GM19467 (cell line): Measurements from ENCODE around the gene SOX11.

Experiments
- ATAC-seq: cut with Tn5 transposase; IDR thresholded peaks from one replicate; pipeline ENCODE4 v1.9.1; 2021; ENCODE audit warnings: mild to moderate bottlenecking, moderate library complexity; ENCODE audit not compliant: unreplicated experiment

Gene SOX11

DNA sequence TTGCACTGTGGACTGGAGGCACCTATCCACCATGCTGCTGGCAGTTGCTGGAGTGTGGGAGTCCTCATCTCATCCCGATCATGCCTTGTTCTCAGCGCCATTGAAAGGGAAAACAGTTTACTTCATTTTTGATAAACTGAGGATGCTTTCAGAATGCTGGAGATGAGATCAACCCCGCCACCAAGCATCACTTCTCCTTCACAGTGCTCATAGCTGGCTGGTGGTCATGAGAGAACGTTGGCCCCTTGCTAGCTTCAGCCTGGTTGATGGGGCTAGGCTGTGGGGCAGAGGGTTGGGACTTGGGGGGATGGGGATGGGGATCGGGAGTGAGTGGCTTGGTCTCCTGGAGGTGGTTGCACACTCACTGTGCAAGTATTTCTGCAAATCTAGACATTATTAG is 30.1 kb downstream of the SOX11 start:
- no peak for ATAC-seq

DNA sequence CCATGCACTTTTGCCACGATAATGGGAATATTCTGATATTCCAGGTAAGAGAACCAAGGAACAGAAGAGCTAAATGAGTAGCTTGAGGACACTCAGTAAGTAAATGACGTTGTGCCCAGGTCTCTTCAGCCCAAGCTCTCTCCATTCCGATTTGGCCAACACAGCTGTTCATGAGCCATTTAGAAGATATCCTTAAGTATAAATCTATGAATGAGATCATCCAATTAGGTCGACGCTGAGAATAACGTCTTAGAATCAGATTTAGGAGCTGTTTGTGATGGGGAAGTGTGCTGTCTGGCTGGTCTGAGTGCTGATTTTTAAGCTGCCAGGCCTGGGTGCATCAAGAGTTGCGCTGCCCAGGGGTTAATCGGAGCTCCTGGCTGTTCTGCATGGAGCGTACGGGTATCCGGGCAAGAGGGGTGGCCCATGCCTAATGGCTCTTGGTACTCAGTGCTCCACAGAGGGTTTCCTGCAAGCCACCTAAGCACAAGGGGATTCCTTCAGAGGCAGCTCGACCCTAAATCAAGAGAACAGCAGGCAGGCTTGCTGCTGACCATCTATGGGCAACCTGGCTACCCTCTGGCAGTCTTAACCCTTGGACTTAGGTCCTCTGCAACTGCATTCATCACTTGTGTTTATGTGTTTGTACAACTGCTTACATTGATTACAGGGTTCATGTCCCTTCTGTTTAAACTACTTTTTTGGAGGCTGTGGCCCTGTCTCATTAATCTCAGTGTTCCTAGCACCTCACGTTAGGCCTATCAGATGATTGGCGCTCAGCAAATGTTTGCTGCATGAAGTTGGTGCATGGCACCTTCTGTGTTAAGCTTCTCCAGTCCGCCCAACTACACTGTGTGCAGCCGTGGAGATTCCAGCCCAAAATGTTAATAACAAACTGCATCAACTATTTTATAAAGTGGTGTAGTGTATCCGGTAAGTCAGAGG is 31.9 kb downstream of the SOX11 start:
- no peak for ATAC-seq

DNA sequence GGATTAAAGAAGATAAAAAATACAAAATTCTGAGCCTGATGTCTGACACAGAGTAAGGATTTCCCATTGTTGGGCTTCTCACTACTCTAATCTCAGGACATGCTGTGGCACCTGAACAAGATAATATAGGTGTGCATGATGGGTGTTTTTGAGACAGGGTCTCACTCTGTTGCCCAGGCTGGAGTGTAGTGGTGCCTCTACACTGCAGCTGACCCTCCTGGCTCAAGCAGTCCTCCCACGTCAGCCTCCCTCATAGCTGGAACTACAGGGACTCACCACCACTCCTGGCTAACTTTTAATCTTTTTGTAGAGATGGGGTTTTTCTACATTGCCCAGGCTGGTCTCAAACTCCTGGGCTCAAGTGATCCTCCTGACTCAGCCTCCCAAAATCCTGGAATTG is 32.9 kb downstream of the SOX11 start:
- no peak for ATAC-seq

DNA sequence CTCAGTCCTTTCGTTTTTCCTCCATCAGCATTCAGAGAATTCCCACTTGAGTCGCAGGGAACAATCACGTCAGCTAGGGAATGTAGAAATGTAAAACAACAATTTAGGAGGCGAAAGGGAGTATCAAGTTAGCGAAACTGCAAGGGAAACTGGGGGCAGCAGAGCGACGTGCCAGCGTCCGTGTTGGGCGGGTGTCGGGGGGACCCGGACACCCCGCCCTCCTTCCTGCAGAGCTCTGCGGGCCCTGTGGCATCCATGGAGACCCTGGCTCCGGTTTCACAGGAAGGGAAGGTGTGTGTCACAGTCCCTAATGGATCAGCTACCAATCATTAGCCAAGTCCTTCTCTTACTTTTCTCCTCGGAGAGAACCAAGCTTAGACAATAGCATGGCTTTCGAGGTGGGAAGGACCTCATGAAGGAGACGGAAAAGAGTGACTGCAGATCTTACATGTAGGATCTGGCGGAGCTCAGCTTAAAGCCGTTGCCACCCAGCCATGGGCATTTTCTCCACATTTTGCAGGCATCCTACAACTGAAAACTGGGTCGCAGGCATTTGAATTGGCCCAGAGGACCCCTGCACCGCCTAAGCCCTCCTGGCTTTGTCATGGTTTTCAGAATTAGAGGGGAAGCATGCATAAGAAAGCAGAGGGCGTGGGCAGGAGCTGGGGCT is 33.7 kb downstream of the SOX11 start:
- no peak for ATAC-seq

DNA sequence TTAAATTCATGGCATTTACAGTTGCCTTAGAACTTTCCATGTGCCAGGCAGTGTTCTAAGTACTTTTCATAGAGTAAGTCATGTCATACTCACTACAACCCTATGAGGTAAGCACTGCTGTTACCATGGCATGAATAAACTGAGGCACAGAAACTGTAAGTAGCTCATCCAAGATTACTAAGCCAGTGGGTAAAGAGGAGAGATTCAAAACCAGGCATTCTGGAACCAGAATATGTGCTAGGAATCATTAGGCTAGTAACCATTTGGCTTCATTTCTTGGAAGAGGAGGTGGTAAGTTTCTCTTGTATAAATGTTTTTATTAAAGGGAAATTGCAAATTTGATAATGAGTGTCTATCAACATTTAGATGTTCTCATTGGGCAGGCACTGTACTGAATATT is 35.1 kb downstream of the SOX11 start:
- no peak for ATAC-seq

DNA sequence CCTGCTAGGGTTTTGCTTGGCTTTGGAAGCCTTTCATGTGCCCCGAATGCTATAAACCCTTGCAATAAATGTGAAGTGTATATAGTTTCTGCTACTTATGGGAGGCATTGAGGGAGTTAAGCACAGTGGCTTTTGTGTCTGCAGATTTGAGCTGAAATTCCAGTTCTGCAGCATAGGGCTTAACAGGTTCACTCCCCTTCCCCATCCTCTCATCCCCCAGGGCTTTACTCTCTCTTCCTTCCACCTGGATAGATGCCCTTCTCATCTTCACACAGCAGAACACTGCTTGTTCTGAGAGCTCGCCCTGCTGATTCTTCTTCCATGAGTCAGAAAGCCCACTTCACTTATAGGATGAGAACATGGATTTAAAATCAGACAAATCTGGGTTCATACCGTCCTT is 37.2 kb downstream of the SOX11 start:
- ATAC-seq = no peak

DNA sequence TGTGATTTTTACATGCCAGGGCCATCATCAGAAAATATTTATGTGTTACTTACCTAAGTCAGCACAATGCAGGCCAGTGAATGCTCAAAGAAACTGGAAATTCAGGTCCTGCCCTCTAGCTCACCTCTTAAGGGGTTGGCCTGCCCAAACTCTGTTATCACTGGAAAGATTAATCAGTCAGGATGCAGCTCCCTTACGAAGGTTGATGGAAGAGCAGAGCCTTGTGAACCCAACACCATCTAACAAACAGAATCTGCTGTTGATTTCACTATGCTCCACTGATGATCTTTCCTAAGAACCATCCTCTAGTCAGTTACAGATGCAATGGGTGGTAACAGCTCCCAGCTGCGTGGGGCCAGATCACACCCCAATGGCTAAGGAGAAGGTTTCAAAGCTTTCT is 38.2 kb downstream of the SOX11 start:
- ATAC-seq = no peak

DNA sequence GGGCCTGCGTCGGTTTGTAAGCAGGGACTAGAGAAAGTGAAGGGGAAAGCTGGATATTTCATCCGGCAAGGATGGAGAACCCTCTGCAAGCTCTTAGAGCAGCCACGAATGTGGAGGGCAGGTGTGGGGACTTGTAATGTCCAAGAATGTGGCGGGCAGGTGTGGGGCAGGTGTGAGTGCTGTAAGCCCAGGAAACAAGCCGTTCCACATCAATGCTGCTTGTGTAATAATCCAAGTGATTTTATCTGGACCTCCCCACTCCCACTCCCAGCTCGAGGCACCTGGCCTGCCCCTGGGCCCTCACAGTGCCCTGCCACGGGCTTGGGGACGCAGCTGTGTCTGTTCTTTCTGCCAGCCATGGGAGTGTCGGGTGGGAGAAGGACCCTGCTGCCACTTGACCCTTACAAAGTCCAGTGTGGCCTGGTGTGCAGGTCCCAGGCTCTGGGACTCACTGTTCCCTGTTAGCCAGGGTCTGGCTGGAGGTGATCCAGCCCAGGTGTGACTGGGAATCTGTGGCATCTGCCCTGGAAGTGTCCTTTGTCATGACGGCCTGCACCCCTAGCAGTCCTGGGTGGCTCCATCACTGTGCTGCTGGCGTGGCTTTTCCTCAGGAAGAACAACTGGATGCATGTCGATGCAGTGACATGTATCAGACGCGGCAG is 42.8 kb downstream of the SOX11 start:
- no peak for ATAC-seq

DNA sequence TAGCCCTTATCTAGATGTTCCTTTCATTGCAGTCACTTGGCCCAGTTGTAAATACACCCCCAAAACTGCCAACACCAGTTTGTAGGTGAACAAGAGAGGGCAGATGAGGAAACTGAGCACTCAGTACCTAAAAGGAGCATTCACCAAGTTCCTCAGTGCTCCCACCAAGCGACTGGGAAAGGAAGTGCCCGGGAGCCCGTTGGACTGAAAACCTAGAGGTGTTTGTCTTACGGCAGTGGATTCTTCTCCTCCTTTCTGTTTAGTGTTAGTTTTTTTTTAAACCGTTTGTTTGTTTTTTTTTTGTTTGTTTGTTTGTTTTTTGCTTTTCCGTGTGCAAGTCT is 43.3 kb downstream of the SOX11 start:
- no peak for ATAC-seq

DNA sequence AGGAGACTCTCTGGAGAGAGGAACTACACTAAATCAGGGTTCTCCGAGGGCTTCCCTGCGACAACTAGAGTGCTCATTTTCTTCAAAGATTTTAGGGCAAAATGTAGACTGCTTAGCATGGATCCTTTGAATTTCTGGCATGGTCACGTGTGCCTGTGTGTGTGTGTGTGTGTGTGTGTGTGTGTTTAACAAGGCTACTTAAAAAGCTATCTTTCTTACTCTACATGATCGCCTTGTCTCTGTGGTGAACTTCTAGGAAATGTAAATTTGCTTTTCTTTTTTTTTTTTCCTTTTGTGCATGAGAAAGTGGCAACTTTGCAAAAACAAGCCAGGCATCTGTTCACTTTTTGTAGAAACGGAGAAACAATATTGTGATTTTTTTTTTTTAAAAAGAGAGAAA is 43.9 kb downstream of the SOX11 start:
- ATAC-seq = no peak

DNA sequence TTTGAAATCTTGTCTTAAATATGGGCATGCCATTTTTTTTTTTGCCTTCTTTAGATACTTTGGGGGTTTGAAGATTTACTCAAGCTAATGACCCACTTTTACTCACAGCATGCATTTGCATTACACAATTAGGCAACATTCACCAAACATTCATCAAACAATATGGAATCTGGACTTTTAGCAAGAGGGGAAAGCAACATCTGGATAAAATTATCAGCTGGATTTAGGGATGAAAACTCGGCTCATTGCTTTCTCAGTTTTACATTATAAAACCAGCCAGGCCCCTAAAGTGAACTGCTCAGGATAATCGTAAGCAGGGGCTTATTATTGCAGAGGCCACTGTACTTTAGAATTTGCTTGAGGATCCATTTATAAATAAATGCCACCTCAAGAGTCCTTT is 44.7 kb downstream of the SOX11 start:
- ATAC-seq = no peak

DNA sequence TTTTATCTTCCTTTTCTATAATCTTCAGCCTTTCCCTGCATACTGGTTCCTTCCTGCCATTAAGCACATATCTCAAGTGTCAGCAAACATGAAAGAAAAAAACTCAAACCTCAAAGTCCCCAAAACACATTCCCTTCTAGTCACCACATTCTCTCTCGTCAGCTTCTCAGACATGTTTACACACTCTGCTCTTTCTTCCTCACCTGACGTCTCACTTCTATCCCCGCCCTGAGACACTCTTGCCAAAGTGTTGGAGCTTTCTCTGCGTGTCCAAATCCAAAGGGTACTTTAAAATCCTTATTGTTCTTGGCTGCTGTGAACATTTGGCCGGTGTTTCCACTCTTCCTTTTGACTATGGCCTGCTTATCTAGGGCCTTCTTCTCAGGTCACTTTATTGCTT is 47.9 kb downstream of the SOX11 start:
- no peak for ATAC-seq

DNA sequence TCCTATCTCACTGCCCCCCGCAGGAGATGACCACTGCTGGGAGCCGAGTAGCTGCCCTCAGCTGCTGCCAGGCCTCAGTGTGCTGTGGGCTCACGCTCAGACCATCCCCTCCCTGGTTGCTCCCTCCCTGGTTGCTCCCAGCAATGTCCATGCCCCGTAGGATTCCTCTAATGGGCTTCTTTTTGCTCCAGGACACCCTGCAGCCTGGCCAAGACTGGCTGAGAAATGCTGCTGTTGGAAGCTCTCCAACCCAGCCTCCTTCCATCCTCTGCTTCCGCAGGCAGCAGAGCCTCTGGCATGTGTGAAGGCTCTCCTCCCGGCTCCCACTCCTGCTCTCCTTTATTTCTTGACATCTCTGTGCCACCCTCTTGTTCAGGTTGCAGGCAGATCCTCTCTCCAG is 48.6 kb downstream of the SOX11 start:
- ATAC-seq = no peak

DNA sequence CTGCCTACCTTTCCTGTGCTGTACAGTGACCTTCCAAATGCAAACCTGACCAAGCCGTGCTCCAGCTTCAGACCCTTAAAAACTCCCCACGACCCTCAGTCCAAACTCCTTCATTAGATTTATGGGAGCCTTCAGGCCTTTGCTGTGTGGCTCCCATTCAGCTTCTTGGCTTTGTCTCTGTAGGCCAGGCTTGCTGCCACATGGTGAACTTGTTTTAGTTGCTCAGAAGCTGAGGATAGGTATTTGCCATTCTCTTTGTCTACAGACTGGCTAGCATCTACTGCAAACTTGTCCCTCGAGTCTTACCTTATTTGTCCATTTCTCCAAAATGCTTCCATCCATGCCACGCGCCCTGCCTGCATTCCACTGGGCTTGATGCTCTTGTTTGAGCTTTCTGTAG is 49.1 kb downstream of the SOX11 start:
- ATAC-seq = no peak

DNA sequence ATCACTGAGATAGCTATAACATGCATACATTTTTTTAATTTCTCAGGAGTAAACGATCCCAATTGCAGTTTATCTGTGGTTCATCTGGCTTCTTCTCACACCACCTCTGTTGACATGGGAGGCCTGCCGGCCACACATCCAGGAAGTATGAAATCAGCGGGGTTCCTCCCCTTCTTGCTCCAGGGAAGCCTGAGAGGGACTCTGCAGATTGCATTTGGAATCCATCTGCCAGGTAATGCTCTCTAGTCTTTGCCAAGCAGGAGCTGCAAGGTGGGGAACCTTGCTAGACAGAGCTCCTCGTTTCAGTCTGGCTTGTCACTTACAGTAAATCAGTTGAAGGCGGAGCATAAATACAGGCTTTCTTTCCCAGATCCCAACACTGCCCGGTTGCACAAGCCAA is 49.9 kb downstream of the SOX11 start:
- ATAC-seq = no peak

DNA sequence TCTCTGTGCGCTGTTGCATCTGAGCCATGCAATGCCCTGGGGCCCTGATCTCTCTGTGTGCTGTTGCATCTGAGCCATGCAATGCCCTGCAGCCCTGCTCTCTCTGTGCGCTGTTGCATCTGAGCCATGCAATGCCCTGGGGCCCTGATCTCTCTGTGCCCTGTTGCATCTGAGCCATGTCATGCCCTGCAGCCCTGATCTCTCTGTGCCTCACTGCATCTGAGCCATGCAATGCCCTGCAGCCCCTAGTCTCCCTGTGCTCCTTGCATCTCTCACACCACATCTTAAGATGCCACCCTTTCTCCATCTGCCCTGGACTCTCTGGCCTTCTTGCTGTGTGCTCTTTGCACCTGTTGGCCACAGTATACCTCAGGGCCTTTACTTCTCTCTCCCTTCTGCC is 56.2 kb downstream of the SOX11 start:
- no peak for ATAC-seq

DNA sequence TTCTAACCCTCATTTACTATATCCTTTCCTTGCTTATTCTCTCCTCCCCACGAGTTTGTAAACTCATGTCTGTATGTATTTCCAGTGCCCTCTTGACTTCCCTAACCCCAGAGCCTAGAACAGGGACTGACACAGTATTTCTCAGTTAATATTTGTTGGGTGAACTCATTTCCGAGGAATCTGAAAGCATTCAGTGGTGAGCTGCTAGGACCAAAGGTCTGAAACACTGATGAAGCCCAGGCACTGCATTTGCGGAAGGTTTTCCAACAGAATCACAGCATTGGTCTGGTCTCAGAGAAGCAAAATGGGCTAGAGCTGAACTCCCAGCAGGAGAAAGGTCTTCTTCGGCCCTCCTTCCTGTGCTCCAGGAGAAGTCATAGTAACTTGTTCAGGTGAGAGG is 56.8 kb downstream of the SOX11 start:
- ATAC-seq = no peak

DNA sequence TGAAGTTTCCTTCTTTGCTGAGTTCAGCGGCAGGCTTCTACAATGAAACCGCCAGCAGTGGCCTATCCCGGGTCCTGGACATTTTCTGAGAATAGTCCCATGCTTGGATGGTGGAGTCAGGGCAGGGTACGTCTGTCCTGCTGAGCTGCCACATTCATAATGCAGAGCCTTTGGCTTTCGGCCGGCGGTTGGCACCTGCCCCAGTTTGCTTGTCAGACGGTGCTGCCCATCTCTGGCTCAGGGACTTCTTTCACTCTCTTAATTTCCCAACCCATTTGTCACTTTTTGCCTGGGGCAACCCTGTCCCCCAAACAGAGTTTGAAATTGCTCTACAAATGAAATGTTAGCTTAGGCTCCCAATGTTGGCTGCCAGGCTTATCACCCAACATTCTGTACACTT is 57.2 kb downstream of the SOX11 start:
- ATAC-seq = no peak
